ENCODE measurements around the gene KRTAP5-8. TPM values are rescaled to one million over a fixed set of nuclear protein-coding genes. Genes with fewer than 3 reads are reported as not detected.

The KRTAP5-8 gene
- total and polyA plus RNA-seq, 2 experiments from 2014 or later = not detected

DNA sequence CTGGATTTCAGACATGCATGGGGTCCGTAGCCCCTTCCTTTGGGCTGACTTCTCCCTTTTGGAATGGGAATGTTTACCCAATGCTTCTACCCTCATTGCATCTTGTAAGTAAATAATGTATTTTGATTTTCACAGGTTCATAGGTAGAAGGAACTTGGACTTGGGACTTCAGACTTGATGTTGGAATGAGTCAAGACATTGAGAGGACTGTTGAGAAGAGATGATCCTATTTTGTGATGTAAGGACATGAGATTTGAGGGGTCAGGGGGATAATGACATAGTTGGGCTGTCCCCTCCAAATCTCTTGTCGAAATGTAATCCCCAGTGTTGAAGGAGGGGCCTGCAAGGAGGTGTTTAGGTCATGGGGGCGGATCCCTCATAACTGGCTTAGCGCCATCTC is 26.6 kb downstream of the KRTAP5-8 start (continued):
- TF ChIP-seq, protein P1, sequence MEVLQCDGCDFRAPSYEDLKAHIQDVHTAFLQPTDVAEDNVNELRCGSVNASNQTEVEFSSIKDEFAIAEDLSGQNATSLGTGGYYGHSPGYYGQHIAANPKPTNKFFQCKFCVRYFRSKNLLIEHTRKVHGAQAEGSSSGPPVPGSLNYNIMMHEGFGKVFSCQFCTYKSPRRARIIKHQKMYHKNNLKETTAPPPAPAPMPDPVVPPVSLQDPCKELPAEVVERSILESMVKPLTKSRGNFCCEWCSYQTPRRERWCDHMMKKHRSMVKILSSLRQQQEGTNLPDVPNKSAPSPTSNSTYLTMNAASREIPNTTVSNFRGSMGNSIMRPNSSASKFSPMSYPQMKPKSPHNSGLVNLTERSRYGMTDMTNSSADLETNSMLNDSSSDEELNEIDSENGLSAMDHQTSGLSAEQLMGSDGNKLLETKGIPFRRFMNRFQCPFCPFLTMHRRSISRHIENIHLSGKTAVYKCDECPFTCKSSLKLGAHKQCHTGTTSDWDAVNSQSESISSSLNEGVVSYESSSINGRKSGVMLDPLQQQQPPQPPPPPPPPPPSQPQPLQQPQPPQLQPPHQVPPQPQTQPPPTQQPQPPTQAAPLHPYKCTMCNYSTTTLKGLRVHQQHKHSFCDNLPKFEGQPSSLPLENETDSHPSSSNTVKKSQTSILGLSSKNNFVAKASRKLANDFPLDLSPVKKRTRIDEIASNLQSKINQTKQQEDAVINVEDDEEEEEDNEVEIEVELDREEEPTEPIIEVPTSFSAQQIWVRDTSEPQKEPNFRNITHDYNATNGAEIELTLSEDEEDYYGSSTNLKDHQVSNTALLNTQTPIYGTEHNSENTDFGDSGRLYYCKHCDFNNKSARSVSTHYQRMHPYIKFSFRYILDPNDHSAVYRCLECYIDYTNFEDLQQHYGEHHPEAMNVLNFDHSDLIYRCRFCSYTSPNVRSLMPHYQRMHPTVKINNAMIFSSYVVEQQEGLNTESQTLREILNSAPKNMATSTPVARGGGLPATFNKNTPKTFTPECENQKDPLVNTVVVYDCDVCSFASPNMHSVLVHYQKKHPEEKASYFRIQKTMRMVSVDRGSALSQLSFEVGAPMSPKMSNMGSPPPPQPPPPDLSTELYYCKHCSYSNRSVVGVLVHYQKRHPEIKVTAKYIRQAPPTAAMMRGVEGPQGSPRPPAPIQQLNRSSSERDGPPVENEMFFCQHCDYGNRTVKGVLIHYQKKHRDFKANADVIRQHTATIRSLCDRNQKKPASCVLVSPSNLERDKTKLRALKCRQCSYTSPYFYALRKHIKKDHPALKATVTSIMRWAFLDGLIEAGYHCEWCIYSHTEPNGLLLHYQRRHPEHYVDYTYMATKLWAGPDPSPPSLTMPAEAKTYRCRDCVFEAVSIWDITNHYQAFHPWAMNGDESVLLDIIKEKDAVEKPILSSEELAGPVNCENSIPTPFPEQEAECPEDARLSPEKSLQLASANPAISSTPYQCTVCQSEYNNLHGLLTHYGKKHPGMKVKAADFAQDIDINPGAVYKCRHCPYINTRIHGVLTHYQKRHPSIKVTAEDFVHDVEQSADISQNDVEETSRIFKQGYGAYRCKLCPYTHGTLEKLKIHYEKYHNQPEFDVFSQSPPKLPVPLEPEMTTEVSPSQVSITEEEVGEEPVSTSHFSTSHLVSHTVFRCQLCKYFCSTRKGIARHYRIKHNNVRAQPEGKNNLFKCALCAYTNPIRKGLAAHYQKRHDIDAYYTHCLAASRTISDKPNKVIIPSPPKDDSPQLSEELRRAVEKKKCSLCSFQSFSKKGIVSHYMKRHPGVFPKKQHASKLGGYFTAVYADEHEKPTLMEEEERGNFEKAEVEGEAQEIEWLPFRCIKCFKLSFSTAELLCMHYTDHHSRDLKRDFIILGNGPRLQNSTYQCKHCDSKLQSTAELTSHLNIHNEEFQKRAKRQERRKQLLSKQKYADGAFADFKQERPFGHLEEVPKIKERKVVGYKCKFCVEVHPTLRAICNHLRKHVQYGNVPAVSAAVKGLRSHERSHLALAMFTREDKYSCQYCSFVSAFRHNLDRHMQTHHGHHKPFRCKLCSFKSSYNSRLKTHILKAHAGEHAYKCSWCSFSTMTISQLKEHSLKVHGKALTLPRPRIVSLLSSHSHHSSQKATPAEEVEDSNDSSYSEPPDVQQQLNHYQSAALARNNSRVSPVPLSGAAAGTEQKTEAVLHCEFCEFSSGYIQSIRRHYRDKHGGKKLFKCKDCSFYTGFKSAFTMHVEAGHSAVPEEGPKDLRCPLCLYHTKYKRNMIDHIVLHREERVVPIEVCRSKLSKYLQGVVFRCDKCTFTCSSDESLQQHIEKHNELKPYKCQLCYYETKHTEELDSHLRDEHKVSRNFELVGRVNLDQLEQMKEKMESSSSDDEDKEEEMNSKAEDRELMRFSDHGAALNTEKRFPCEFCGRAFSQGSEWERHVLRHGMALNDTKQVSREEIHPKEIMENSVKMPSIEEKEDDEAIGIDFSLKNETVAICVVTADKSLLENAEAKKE (CRISPR knock-in tag; IDR thresholded peaks at IDR 0.05) = no peak
- TF ChIP-seq CREB1 (CRISPR knock-in tag; IDR thresholded peaks at IDR 0.05; ENCODE audit: low read depth) = no peak

DNA sequence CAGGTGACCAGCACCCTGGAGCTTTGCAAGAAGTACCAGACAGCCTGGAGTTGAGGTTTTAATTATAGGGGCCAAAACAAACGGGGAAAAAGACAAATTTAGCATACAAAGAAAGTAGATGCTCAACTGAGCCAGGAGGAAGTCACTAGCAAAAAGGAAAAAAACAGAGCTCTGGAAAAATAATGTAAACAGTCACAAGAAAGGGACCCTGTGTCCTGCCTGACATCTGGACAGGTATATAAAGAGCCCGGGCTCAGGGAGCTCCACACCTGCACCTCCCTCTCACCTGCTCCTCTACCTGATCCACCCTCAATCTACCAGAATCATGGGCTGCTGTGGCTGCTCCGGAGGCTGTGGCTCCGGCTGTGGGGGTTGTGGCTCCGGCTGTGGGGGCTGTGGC is 27.4 kb downstream of the KRTAP5-8 start, which contains the start of gene KRTAP5-10:
KRTAP5-10 (plus strand) TSS at position 301 of the 400 bp plus-strand sequence; CDS start at position 326, 25 bp downstream.
- peaks cover 12% of the 10 kb centered on the region for H3K27me3 Mint-ChIP-seq (ENCODE audit: insufficient read depth, low read depth, poor library complexity)
- TF ChIP-seq CREB1 (CRISPR knock-in tag; IDR thresholded peaks at IDR 0.05; ENCODE audit: low read depth) (no peak), ZNF114 (CRISPR knock-in tag; IDR thresholded peaks at IDR 0.05) (no peak), NANOG (IDR thresholded peaks at IDR 0.05; ENCODE audit: borderline replicate concordance) (no peak), POLR2AphosphoS5 (IDR thresholded peaks at IDR 0.05; ENCODE audit: low read depth) (no peak), EZH2phosphoT487 (IDR thresholded peaks at IDR 0.05; ENCODE audit: unreplicated experiment) (no peak), EZH2 (IDR thresholded peaks at IDR 0.05; ENCODE audit: low read depth, unreplicated experiment) (no peak), JUNB (IDR thresholded peaks at IDR 0.05; ENCODE audit: unreplicated experiment) (no peak)
- TF ChIP-seq, protein P2, sequence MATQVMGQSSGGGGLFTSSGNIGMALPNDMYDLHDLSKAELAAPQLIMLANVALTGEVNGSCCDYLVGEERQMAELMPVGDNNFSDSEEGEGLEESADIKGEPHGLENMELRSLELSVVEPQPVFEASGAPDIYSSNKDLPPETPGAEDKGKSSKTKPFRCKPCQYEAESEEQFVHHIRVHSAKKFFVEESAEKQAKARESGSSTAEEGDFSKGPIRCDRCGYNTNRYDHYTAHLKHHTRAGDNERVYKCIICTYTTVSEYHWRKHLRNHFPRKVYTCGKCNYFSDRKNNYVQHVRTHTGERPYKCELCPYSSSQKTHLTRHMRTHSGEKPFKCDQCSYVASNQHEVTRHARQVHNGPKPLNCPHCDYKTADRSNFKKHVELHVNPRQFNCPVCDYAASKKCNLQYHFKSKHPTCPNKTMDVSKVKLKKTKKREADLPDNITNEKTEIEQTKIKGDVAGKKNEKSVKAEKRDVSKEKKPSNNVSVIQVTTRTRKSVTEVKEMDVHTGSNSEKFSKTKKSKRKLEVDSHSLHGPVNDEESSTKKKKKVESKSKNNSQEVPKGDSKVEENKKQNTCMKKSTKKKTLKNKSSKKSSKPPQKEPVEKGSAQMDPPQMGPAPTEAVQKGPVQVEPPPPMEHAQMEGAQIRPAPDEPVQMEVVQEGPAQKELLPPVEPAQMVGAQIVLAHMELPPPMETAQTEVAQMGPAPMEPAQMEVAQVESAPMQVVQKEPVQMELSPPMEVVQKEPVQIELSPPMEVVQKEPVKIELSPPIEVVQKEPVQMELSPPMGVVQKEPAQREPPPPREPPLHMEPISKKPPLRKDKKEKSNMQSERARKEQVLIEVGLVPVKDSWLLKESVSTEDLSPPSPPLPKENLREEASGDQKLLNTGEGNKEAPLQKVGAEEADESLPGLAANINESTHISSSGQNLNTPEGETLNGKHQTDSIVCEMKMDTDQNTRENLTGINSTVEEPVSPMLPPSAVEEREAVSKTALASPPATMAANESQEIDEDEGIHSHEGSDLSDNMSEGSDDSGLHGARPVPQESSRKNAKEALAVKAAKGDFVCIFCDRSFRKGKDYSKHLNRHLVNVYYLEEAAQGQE (IDR thresholded peaks at IDR 0.05; ENCODE audit: unreplicated experiment) = no peak

More for the DNA sequence above, 27.4 kb downstream of the KRTAP5-8 start, which contains the start of gene KRTAP5-10:
- Histone ChIP-seq H3F3A (replicated peaks; ENCODE audit: low read depth) (no peaks in the 10 kb centered on the region), H3K79me2 (replicated peaks; ENCODE audit: insufficient read depth) (no peaks in the 10 kb centered on the region), H4K20me1 (replicated peaks; ENCODE audit: insufficient read depth) (no peaks in the 10 kb centered on the region), H3K27ac (ENCODE audit: low read depth) (no peak within 1 kb of the TSS), H3K4me1 (ENCODE audit: insufficient read depth) (peaks cover 16% of the 10 kb centered on the region), H2AFZ (no peak within 1 kb of the TSS), H3K27me3 (ENCODE audit: insufficient read depth) (no peaks in the 10 kb centered on the region), H3K9me2 (ENCODE audit: insufficient read depth) (no peaks in the 10 kb centered on the region), H3K36me3 (ENCODE audit: insufficient read depth) (no peaks in the 10 kb centered on the region), H3K4me3 (no peak within 1 kb of the TSS), H3K4me2 (no peak within 1 kb of the TSS)
- Mint-ChIP-seq H3K27ac (no peak within 1 kb of the TSS), H3K4me1 (peaks cover 38% of the 10 kb centered on the region), H3K36me3 (ENCODE audit: low read depth) (no peaks in the 10 kb centered on the region; the same call in 2 of the 3 replicates), H3K9me3 (peaks cover 9% of the 10 kb centered on the region; the same call in 2 of the 3 replicates), H3K4me3 (no peak within 1 kb of the TSS; the same call in 2 of the 3 replicates)
- DNase-seq (ENCODE audit: low spot score) = no peak
- ATAC-seq = no peak
